Heart left ventricle (tissue), 16 donors: ENCODE data around the gene PLIN1. TPM values are rescaled to one million over a fixed set of nuclear protein-coding genes. Genes with fewer than 3 reads are reported as not detected.
A peak's percentile ranks its signal among the peaks of the same experiment; 100 is the strongest.

Experiments
- ATAC-seq, 4 donors: fragments of 200-7000 bp; cut with Tn5 transposase; one replicate each; pipeline ENCODE4 v1.9.1; 2020 to 2022; ENCODE audit warnings: moderate library complexity in 4 of 4, mild to moderate bottlenecking in 3 of 4, moderate number of reproducible peaks in 1 of 4
- DNase-seq, 5 donors: peaks; one replicate each; pipeline ENCODE4 v3.0.0-alpha.2; 2020
- H3K27ac ChIP-seq, 12 donors: fragments of 200-600 bp; sonication (generic) in 4 of 12; one replicate each; pipeline versions ENCODE4 v1.5.0 to v1.8.0; 2016 to 2022; ENCODE audit warnings: mild to moderate bottlenecking in 2 of 12
- H3K27me3 ChIP-seq, 9 donors: fragments of 200-600 bp; sonication (generic) in 2 of 9; one replicate each; pipeline versions ENCODE4 v1.5.1 to v1.8.0; 2016 to 2022; ENCODE audit warnings: mild to moderate bottlenecking in 3 of 9
- H3K36me3 ChIP-seq, 9 donors: fragments of 200-600 bp; sonication (generic) in 2 of 9; one replicate each; pipeline versions ENCODE4 v1.5.0 to v1.8.0; 2018 to 2022; ENCODE audit warnings: mild to moderate bottlenecking in 2 of 9
- H3K4me1 ChIP-seq, 12 donors: fragments of 200-600 bp; sonication (generic) in 4 of 12; one replicate each; pipeline versions ENCODE4 v1.5.0 to v1.8.0; 2016 to 2022; ENCODE audit warnings: mild to moderate bottlenecking in 3 of 12
- H3K4me3 ChIP-seq, 12 donors: fragments of 200-600 bp; sonication (generic) in 4 of 12; one replicate each; pipeline versions ENCODE4 v1.5.0 to v1.8.0; 2017 to 2022; ENCODE audit warnings: mild to moderate bottlenecking in 9 of 12, moderate library complexity in 4 of 12
- H3K9me3 ChIP-seq, 12 donors: fragments of 200-600 bp; sonication (generic) in 4 of 12; one replicate each; pipeline versions ENCODE4 v1.5.0 to v1.8.0; 2016 to 2022; ENCODE audit warnings: mild to moderate bottlenecking in 1 of 12
- POLR2A ChIP-seq, 2 donors: fragments of 450-650 bp; IDR thresholded peaks; one replicate each; pipeline ENCODE4 v1.6.1; 2017; ENCODE audit warnings: antibody characterized with exemption in 2 of 2, mild to moderate bottlenecking in 2 of 2, moderate library complexity in 2 of 2
- WGBS, 4 donors: extraction: QIAGEN DNeasy Blood & Tissue Kit in 2 of 4; methylation state at CpG; one replicate each; pipeline versions ENCODE4 v1.1.5 to v1.1.7; 2013 to 2018; 5-methylcytosine and 5-hydroxymethylcytosine counted together
- intact Hi-C, 10 donors: fragments of 100-400 bp; cut with DNase I; formaldehyde crosslinking; loops; one replicate each; pipeline versions ENCODE4 v1.11.1 to v1.14.2; 2022
- polyA plus RNA-seq, 2 donors: library from polyadenylated mRNA; stranded (reverse); fragments of 200-250 nt; gene quantifications; one replicate each; pipeline ENCODE4 v1.2.3, GENCODE V29; 2013
- total RNA-seq, 9 donors: library from RNA; depleted of rRNA in 2 of 9; stranded (reverse); fragments of >200 nt in 2 of 9; fragmentation: NEBNext Ultra II Directional in 3 of 9; extraction: Animal tissue kit (Norgen Biotek cat#: 25700) in 3 of 9; gene quantifications; one replicate each; pipeline versions ENCODE4 v1.1.0 to v1.2.4, GENCODE V29; 2016 to 2023
- TF ChIP-seq, protein P1 (sequence below), 12 donors: fragments of 200-600 bp; sonication (generic) in 4 of 12; IDR thresholded peaks; one replicate each; pipeline versions ENCODE4 v1.5.0 to v1.8.0; 2018 to 2022; ENCODE audit warnings: antibody characterized with exemption in 12 of 12, mild to moderate bottlenecking in 5 of 12
- donor health status: ischemic (EF 13 %, LVEDD 7.1; RV severe dilation, severe dysfunction).
- donor health status: healthy with polysubstance abuse.
- donor health status: DM: no; HTN: yes; CAD: no.
- donor health status: DM: no; HTN: no; CAD: no.
- donor health status: ischemic (EF 25% LVEDD 6.9; RV normal size, moderate dysfunction).
- donor health status: ischemic (EF 25% LVEDD 5.7; RV mildly dilated, moderate dysfunction).
- donor health status: healthy.
- donor health status: DM: yes; HTN: yes; CAD: no.
- donor health status: ischemic (EF 35%, LVEDD 5.7; RV mildly dilated, moderate dysfunction).
- donor health status: nonischemic (EF 11% LVEDD 7.7; RV severe dilation, severe dysfunction).
- donor health status: DM: yes; HTN: yes; CAD: no.
- donor health status: PGD.
- donor health status: ischemic (EF 29% LVEDD 5.4; RV normal size, mild dysfunction).
- donor health status: nonischemic (EF 23%, LVEDD 6.1; RV moderate dilation, normal function).

PLIN1 gene
- total and polyA plus RNA-seq, 11 donors, result 0.28 to 143 (median 4.0) TPM

DNA sequence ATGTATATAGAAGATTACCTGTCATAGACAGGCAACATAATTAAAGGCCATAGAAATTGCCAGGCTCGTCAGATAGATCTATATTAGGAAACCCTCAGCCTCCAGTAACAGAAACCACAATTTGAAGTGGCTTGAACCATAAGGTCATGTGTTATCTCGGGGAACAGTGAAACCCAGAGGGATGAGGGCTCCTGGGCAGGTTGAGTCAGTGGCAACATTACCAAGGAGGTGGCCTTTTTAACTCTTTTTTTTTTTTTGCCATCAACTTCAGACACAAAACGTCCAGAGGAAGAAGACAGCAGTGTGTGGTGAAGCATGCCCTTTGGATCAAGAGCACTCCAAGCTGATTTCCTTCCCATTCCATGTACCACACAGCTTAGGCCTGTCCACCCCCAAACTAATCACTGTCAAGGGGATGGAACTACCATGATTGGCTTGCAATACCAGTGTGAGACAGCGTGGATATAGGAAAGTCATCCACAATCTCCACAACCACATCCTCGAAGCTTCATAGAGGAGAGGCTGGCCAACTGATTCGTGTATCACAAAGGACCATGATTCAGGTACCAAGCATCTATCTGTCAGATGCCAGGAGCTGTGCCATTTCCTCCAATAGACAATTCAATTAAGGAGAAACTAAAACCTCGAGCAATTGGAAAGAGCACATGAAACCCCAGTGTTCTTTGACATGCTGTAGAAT is 22.9 kb downstream of the PLIN1 start:
- ATAC-seq (no peak), DNase-seq (no peak)
- WGBS, 4 donors, result 62 to 76% (median 73%) methylated on average over 7 of the region's 7 CpGs
- Histone ChIP-seq H3K36me3 (no peaks in the 10 kb centered on the region), H3K27ac (peak overlapping the region in 1 of 12 donors; percentile 45), H3K4me3 (no peak overlapping the region), H3K9me3 (no peaks in the 10 kb centered on the region), H3K4me1 (peaks cover 0 to 13% (median 5%) of the 10 kb centered on the region in 12 donors), H3K27me3 (peaks cover 0 to 22% (median 0%) of the 10 kb centered on the region in 9 donors)
- TF ChIP-seq POLR2A (IDR thresholded peaks at IDR 0.05), result no peak
- TF ChIP-seq, protein P1, sequence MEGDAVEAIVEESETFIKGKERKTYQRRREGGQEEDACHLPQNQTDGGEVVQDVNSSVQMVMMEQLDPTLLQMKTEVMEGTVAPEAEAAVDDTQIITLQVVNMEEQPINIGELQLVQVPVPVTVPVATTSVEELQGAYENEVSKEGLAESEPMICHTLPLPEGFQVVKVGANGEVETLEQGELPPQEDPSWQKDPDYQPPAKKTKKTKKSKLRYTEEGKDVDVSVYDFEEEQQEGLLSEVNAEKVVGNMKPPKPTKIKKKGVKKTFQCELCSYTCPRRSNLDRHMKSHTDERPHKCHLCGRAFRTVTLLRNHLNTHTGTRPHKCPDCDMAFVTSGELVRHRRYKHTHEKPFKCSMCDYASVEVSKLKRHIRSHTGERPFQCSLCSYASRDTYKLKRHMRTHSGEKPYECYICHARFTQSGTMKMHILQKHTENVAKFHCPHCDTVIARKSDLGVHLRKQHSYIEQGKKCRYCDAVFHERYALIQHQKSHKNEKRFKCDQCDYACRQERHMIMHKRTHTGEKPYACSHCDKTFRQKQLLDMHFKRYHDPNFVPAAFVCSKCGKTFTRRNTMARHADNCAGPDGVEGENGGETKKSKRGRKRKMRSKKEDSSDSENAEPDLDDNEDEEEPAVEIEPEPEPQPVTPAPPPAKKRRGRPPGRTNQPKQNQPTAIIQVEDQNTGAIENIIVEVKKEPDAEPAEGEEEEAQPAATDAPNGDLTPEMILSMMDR (IDR thresholded peaks at IDR 0.05), result no peak
- intact Hi-C loops, result no loop called here

DNA sequence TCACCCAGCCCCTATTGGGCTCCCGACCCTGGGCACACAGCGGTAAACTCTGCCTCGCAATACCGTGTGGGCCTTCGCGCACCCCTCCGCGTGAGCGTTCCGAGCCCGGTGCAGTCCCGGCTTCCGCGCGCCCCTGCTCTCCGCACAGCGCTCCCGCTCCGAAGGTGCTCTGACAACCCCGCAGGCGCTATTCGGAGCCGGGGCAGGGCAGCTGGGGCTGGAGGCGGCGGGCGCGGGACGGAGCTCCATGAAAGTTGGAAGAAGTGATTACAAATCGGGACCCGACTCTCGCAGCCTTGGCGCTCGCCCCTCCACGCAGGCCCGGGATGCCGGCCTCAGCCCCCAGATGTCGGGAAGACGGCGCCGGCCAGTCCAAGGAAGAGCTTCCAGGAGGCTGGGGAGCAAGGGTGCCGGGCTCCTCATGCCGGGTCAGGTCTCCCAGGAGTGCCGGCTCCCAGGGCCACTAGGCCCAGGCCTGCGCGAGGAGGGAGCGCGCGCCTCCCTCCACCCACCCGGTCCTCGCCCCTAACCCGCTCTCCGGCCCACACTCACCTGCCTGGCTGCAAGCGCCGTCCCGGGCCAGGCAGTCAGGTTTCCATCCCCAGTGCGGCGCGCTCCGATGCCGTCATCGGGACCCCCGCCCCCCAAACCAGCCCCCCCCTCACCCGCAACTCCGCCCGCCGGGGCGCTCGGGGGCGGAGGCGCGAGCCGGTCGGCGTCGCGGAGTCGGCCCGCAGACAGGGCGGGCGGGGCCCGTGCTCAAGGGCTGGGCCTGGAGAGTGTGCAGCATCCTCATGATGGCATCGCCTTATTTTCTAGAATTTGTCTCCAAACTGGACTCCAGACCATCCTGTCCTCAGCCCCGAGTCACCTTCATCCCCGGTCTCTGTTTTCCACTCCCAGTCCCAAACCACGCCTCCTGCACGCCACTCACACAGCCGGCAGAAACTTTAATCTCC is 24.0 kb downstream of the PLIN1 start, which contains the start of gene KIF7:
Gene KIF7 (minus strand): TSS at position 621 of the 959 bp plus-strand sequence. CDS start 2,537 bp downstream, outside the sequence.
- DNase-seq (no peak), ATAC-seq (peak; percentile 47 to 81 (median 72))
- intact Hi-C loops, result no loop called here
- Histone ChIP-seq H3K4me1 (peaks cover 0 to 13% (median 5%) of the 10 kb centered on the region in 12 donors), H3K36me3 (no peaks in the 10 kb centered on the region), H3K27me3 (peaks cover 0 to 22% (median 0%) of the 10 kb centered on the region in 9 donors), H3K27ac (peak within 1 kb of the TSS in 6 of 12 donors; percentile 22 to 65 (median 46)), H3K4me3 (peak within 1 kb of the TSS; percentile 55 to 88 (median 68)), H3K9me3 (no peaks in the 10 kb centered on the region)
- 2 to 5% (median 4%) methylated on average over 50 to 87 of the region's 87 CpGs for WGBS, 4 donors
- no peak for TF ChIP-seq POLR2A (IDR thresholded peaks at IDR 0.05)
- TF ChIP-seq, protein P1 (IDR thresholded peaks at IDR 0.05), result no peak

DNA sequence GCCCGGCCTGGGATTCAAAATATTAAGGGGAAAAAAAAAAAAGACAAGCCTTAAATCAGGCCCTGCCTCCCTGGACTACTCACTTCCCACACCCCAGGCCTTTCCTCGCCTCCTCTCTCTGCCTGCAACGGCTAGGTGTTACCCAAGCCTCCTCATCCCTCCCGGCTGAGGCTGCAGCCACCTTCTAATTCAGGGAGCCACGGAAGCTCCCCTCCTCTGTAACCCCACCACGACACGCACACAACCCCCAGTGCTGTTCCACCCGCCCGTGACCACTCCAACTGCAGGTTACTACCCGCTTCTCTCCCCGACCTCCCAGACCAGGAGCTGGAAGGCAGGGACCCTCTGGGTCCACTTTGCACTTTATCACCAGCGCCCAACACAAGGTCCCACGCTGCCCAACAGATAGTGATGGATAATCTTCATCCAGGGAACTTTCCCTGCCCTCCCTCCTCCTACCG is 24.8 kb downstream of the PLIN1 start:
- H3K27me3 ChIP-seq, result peaks cover 0 to 22% (median 0%) of the 10 kb centered on the region in 9 donors
- ATAC-seq (peak in 2 of 4 donors; percentile 8 to 9), DNase-seq (no peak)
- H3K9me3 ChIP-seq, result no peaks in the 10 kb centered on the region
- TF ChIP-seq POLR2A (IDR thresholded peaks at IDR 0.05), result no peak
- TF ChIP-seq, protein P1 (IDR thresholded peaks at IDR 0.05), result no peak
- H3K27ac ChIP-seq, result peak overlapping the region in 2 of 12 donors; percentile 45 to 65
- H3K4me3 ChIP-seq, result peak overlapping the region; percentile 55 to 88 (median 68)
- H3K4me1 ChIP-seq, result peaks cover 0 to 13% (median 5%) of the 10 kb centered on the region in 12 donors
- WGBS, 4 donors, result 52 to 63% (median 53%) methylated on average over 14 of the region's 14 CpGs
- H3K36me3 ChIP-seq, result peaks cover 0 to 3% (median 0%) of the 10 kb centered on the region in 9 donors
- intact Hi-C loops, result no loop called here
